Subcutaneous adipose tissue (tissue), 4 donors: Measurements from ENCODE around the gene ABI3. TPM values are rescaled to one million over a fixed set of nuclear protein-coding genes. Genes with fewer than 3 reads are reported as not detected.

Source experiments
- total RNA-seq, 4 donors: library from RNA; depleted of rRNA; stranded (reverse); fragments of >200 nt; gene quantifications; one replicate each; pipeline ENCODE4 v1.1.0, GENCODE V29; 2016
- TF ChIP-seq, protein P1 (sequence below): fragments of 450-650 bp; IDR thresholded peaks from one replicate; pipeline ENCODE4 v1.5.1; 2016; ENCODE audit warnings: low read depth, mild to moderate bottlenecking, control low read depth, antibody characterized with exemption, moderate library complexity

ABI3 gene
- total RNA-seq, 4 donors from 2014 or later = 0.82 to 8.5 (median 4.4) TPM

- TF ChIP-seq, protein P1, sequence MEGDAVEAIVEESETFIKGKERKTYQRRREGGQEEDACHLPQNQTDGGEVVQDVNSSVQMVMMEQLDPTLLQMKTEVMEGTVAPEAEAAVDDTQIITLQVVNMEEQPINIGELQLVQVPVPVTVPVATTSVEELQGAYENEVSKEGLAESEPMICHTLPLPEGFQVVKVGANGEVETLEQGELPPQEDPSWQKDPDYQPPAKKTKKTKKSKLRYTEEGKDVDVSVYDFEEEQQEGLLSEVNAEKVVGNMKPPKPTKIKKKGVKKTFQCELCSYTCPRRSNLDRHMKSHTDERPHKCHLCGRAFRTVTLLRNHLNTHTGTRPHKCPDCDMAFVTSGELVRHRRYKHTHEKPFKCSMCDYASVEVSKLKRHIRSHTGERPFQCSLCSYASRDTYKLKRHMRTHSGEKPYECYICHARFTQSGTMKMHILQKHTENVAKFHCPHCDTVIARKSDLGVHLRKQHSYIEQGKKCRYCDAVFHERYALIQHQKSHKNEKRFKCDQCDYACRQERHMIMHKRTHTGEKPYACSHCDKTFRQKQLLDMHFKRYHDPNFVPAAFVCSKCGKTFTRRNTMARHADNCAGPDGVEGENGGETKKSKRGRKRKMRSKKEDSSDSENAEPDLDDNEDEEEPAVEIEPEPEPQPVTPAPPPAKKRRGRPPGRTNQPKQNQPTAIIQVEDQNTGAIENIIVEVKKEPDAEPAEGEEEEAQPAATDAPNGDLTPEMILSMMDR = no peak
Measured at GRCh38 chr17:49252148-49252695, 41.7 kb downstream of the ABI3 start.

GRCh38 chr17:49254066-49254465 lies 43.6 kb downstream of the ABI3 start:
- TF ChIP-seq, protein P1 = no peak

DNA sequence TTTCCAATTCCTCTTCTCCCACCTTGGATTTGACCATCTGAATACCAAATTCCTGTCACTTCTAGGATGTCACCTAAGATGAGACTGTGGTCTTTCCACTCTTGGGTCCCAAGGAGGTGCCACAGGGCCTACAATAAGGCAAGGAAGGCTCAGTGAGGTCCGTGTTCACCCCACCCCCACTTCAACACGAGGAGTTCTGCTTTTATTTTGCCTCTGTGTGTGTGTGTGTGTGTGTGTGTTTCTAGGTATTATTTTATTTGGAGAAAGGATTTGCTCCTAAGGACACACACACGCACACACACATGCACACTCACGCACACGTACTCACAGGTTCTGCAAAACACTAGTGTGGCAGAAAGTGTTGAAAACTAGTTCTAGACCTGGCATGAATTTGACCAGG lies 44.6 kb downstream of the ABI3 start:
- TF ChIP-seq, protein P1 = no peak

DNA sequence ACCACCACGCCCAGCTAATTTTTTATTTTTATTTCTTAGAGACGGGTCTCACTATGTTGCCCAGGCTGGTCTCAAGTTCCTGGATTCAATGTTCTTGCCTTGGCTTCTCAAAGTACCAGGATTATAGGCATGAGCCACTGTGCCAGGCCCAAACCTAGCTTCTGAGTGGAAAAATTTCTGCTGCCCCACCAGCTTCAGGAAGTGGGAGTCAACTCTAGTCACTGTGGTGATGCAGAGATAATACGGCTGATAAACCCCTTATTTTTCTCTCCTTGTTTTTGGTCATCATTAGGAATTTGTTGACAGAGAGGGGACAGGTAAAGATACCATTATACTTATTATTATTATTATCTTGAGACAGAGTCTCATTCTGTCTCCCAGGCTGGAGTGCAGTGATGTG lies 47.9 kb downstream of the ABI3 start:
- TF ChIP-seq, protein P1 = no peak

DNA sequence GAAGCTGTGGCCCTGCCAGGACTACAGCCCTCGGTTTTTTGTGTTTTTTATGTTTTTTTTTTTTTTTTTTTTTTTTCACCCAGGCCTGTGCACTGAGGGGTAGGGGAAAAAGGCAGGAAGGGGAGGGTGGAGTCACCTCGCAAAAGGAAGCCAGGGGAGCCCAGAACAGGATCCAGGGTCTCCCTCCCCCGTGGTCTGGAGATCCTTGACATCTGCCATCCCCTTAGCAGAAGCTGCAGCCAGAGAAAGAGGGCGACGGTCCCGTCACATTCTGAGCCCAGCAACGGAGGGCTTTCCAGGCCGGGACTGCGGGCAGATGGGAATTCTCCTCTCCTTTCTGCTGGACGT lies 49.1 kb downstream of the ABI3 start:
- TF ChIP-seq, protein P1 = no peak

GRCh38 chr17:49260011-49260816 lies 49.7 kb downstream of the ABI3 start:
- TF ChIP-seq, protein P1 = no peak

DNA sequence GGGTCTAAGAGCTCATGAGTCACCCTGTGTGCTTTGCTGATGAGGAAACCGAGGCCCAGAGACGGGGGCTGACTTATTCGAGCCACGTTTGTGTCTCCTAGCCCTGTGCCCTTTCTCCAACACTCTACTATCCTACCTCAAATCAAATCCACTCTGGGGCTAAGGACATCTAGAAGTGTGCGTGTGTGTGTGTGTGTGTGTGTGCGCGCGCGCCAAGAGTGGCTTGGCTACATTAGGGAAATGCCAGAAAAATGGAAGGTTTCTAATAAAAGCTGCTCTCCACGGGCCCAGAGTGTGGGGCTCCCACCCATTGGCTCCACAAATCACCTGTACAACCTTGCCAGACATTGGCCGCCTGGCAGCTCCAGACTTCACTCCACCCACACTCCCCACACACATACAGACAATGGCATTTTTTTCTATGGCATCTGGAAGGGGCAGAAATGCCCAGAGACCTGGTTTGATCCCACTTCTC lies 50.3 kb downstream of the ABI3 start:
- TF ChIP-seq, protein P1 = no peak
